Osteocyte (in vitro differentiated cells): ENCODE data around the gene MSH4. TPM values are rescaled to one million over a fixed set of nuclear protein-coding genes. Genes with fewer than 3 reads are reported as not detected.
"Not testable (repeated sequence)": the region's sequence is repeated elsewhere in the genome, so short reads cannot be mapped to it uniquely, and the experiment has no call there.

ENCODE experiments used
- DNase-seq: peaks from one replicate; pipeline ENCODE4 v3.0.0; 2021; ENCODE audit warnings: mixed read lengths; ENCODE audit not compliant: unreplicated experiment; ENCODE audit errors: extremely low spot score
- H3K27ac Mint-ChIP-seq: one replicate; pipeline ENCODE4 v1.8.0; 2021; ENCODE audit warnings: mild to moderate bottlenecking, mixed read lengths; ENCODE audit not compliant: unreplicated experiment
- H3K27me3 Mint-ChIP-seq: one replicate; pipeline ENCODE4 v1.8.0; 2021; ENCODE audit warnings: mixed read lengths; ENCODE audit not compliant: unreplicated experiment
- H3K36me3 Mint-ChIP-seq: one replicate; pipeline ENCODE4 v1.8.0; 2021; ENCODE audit warnings: mixed read lengths; ENCODE audit not compliant: unreplicated experiment
- H3K4me1 Mint-ChIP-seq: one replicate; pipeline ENCODE4 v1.8.0; 2021; ENCODE audit warnings: mixed read lengths; ENCODE audit not compliant: unreplicated experiment
- H3K4me3 Mint-ChIP-seq: one replicate; pipeline ENCODE4 v1.8.0; 2021; ENCODE audit warnings: mild to moderate bottlenecking, moderate library complexity, mixed read lengths; ENCODE audit not compliant: unreplicated experiment
- H3K9me3 Mint-ChIP-seq: one replicate; pipeline ENCODE4 v1.8.0; 2021; ENCODE audit warnings: mixed read lengths; ENCODE audit not compliant: unreplicated experiment
- total RNA-seq: library from RNA; stranded (reverse); gene quantifications from 2 replicates; pipeline ENCODE4 v1.2.1, GENCODE V29; 2021
- TF ChIP-seq, protein P1 (sequence below): fragments of 200-600 bp; sonication (generic); IDR thresholded peaks from 2 replicates; pipeline ENCODE4 v1.5.0; 2021; ENCODE audit warnings: antibody characterized with exemption, mild to moderate bottlenecking, moderate library complexity

The MSH4 gene
- total RNA-seq, 1 donor from 2014 or later, result 0.62 TPM

DNA sequence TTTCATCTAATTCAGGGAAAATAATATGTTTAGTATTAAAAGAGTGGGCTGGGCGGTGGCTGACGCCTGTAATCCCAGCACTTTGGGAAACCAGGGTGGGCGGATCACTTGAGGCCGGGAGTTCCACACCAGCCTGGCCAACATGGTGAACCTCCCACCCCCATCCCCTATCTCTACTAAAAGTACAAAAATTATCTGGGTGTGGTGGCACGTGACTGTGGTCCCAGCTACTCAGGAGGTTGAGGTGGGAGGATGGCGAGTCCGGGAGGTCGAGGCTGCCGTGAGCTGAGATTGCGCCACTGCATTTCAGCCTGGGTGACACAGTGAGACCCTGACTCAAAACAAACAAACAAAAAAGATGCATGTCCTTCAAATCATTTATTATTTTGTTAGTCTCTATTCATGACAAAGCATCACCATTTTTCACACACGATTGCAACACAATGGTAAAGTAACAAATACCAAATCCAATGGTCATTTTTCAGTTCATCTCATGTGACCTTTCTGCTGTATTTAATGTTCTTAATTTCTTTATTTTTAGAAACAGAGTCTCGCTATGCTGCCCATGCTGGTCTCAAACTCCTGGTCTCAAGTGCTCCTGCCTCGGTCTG, 1.0 kb downstream of the MSH4 start:
- Mint-ChIP-seq H3K9me3 (no peaks in the 10 kb centered on the region), H3K4me1 (no peaks in the 10 kb centered on the region), H3K4me3 (no peak overlapping the region), H3K36me3 (peaks cover 40% of the 10 kb centered on the region), H3K27ac (no peak overlapping the region), H3K27me3 (no peaks in the 10 kb centered on the region)
- DNase-seq, result no peak
- TF ChIP-seq, protein P1, sequence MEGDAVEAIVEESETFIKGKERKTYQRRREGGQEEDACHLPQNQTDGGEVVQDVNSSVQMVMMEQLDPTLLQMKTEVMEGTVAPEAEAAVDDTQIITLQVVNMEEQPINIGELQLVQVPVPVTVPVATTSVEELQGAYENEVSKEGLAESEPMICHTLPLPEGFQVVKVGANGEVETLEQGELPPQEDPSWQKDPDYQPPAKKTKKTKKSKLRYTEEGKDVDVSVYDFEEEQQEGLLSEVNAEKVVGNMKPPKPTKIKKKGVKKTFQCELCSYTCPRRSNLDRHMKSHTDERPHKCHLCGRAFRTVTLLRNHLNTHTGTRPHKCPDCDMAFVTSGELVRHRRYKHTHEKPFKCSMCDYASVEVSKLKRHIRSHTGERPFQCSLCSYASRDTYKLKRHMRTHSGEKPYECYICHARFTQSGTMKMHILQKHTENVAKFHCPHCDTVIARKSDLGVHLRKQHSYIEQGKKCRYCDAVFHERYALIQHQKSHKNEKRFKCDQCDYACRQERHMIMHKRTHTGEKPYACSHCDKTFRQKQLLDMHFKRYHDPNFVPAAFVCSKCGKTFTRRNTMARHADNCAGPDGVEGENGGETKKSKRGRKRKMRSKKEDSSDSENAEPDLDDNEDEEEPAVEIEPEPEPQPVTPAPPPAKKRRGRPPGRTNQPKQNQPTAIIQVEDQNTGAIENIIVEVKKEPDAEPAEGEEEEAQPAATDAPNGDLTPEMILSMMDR, result no peak

DNA sequence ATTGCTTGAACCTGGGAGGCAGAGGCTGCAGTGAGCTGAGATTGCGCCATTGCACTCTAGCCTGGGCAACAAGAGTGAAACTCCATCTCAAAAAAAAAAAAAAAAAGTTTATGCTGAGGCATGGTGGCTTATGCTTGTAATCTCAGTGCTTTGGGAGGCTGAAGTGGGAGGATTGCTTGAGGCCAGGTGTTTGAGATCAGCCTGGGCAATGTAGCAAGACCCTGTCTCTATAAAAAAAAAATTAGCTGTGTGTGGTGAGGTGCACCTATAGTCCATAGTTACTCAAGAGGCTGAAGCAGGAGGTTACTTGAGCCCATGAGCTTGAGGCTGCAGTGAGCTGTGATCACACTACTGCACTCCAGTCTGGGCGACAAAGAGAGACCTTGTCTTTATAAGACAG, 4.8 kb downstream of the MSH4 start:
- H3K4me3 Mint-ChIP-seq, H3K4me1 Mint-ChIP-seq, H3K9me3 Mint-ChIP-seq, DNase-seq, H3K27ac Mint-ChIP-seq, H3K27me3 Mint-ChIP-seq: not testable (repeated sequence)
- peaks cover 16% of the 10 kb centered on the region for H3K36me3 Mint-ChIP-seq

DNA sequence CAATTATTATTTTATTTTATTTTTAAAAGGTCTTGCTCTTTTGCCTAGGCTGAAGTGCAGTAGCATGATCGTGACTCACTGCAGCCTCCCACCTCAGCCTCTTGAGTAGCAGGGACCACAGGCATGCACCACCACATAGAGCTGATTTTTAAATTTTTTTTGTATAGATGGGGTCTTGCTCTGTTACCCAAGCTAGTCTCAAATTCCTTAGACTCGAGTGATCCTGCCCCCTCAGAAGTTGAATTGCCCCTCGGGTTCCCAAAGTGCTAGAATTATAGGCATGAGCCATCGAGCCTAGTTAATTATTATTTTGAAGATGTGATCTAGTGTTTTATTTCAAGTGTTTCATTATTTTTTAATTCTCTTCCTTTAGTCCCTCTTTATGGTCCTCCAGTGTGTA, 12.2 kb downstream of the MSH4 start:
- TF ChIP-seq, protein P1, result no peak
- H3K36me3 Mint-ChIP-seq, result no peaks in the 10 kb centered on the region
- no peak for DNase-seq
- H3K27me3 Mint-ChIP-seq, result no peaks in the 10 kb centered on the region
- no peaks in the 10 kb centered on the region for H3K9me3 Mint-ChIP-seq
- H3K27ac Mint-ChIP-seq, result no peak overlapping the region
- H3K4me3 Mint-ChIP-seq, result no peak overlapping the region
- H3K4me1 Mint-ChIP-seq, result no peaks in the 10 kb centered on the region

DNA sequence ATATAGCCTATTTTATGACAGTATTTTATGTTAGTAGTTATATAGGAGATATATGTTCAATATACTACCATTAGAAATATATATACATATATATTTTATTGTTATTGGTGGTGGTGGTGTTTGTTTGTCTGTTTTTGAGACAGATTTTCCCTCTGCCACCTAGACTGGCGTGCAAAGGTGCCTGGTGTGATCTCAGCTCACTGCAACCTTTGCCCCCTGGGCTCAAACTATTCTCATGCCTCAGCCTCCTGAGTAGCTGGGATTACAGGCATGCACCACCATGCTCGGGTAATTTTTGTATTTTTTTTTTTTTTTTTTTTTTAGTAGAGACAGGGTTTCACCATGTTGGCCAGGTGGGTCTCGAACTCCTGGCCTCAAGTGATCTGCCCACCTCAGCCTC, 13.4 kb downstream of the MSH4 start:
- not testable (repeated sequence) for H3K4me3 Mint-ChIP-seq, DNase-seq, H3K27ac Mint-ChIP-seq, H3K27me3 Mint-ChIP-seq, H3K4me1 Mint-ChIP-seq, H3K36me3 Mint-ChIP-seq, H3K9me3 Mint-ChIP-seq

DNA sequence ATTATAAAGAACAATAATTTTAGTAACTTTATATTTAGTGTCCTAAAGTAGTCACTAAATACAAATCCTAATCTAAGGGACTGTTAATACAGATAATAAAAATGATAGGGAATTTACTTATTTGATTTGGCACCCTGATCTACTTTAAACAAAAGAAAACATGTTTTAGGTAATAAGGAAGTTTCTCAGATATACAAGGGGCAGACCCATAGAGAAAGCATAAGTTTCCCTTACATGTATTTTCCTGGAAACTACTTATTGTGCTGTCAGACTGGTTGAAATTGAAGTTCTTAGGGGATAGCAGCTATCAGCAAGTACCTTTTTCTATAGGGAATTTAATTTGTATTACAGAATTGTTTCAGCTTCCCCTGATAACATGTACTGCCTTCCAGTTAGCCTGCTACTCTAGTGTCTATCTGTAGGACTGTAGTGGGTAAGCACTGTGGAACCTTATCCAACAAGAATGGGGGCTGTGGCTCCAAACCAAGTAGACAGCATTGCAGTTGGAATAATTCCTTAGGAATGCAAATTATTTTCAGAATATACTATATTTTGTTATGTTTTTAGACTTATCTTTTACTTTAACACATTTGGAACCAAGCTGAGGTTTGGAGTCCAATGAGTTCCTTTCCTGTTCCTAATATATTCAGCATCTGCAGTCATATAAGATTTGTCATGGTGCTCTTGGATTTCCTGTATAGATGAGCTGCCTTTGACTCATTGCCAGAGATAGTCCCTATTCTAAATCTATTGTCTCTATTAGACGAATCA, 14.7 kb downstream of the MSH4 start:
- Mint-ChIP-seq H3K4me1 (no peaks in the 10 kb centered on the region), H3K9me3 (no peaks in the 10 kb centered on the region), H3K27ac (no peak overlapping the region), H3K4me3 (no peak overlapping the region), H3K36me3 (no peaks in the 10 kb centered on the region), H3K27me3 (no peaks in the 10 kb centered on the region)
- TF ChIP-seq, protein P1, result no peak
- no peak for DNase-seq

DNA sequence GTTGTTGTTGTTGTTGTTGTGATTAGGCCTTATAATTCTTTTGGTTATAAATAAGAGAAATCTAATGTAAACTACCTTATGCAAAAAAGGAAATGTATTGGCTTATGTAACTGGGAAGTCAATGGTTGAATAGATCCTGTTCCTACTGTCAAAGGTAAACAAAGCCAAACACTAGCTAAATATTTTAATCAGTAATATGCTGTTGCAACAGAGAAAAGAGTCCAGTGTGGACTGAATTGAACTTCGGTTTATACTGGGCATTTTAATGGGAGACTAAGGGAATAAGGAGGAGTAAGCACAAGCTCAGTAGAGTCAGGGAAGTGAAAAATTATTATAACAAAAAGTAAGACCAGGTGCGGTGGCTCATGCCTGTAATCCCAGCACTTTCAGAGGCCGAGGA, 15.4 kb downstream of the MSH4 start:
- Mint-ChIP-seq H3K36me3 (no peaks in the 10 kb centered on the region), H3K4me3 (no peak overlapping the region), H3K27ac (no peak overlapping the region), H3K27me3 (no peaks in the 10 kb centered on the region), H3K4me1 (no peaks in the 10 kb centered on the region), H3K9me3 (no peaks in the 10 kb centered on the region)
- TF ChIP-seq, protein P1, result no peak
- no peak for DNase-seq

DNA sequence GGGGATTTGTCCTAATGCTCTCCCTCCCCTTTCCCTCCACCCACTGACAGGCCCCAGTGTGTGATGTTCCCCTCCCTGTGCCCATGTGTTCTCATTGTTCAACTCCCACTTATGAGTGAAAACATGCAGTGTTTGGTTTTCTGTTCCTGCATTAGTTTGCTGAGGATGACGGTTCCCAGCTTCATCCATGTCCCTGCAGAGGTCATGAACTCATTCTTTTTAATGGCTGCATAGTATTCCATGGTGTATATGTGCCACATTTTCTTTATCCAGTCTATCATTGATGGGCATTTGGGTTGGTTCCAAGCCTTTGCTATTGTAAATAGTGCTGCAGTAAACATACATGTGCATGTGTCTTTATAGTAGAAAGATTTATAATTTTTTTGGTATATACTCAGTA, 26.9 kb downstream of the MSH4 start:
- not testable (repeated sequence) for H3K27ac Mint-ChIP-seq, H3K36me3 Mint-ChIP-seq, H3K4me1 Mint-ChIP-seq, DNase-seq, H3K4me3 Mint-ChIP-seq, H3K27me3 Mint-ChIP-seq, H3K9me3 Mint-ChIP-seq
